ENCODE results near the gene NARF.
"Not testable (repeated sequence)": the region's sequence is repeated elsewhere in the genome, so short reads cannot be mapped to it uniquely, and the experiment has no call there.

The NARF gene

DNA sequence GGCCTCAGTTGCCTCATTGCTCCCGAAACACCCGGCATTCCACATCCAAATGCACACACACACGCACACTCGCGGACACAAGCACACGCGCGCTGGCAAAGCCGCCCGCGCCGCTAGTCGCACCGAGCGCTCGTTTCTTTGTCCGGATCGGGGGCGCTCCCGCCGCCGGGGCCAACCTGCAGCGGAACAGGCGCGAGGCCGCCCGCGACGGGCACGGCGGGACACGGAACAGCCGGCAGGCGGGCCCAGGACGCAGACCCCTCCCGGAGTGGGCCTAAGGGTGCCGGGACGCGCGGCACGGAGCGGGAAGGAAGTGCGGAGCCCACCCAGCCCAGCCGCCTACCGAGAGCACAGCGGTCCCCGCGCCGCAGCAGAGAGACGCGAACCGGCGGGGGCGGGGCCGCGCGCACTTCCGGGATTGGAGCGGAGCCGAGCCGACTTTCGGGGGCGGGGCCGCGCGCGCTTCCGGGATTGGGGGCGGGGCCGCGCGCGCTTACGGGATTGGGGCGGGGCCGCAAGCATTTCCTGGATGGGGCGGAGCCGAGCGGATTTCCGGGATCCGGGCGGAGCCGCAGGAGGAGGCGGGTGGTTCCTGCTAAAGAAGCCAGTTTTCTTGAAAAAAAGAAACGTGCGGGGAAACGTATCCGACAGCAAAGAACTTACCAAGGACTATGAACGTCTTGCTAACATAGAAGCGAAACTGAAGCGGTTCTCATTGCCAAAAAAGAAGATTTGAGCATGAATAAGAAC lies 8.0 kb upstream of the NARF start, which contains the start of gene CYBC1:
TSS of gene CYBC1 (minus strand) at position 396 of the 750 bp plus-strand sequence. CDS start 1,498 bp downstream, outside the sequence.
- Histone ChIP-seq H3K27me3 (replicated peaks; ENCODE audit: control insufficient read depth, insufficient read depth, low read length) (no peaks in the 10 kb centered on the region), H3K4me3 (ENCODE audit: low read length) (peak within 1 kb of the TSS; percentile 92), H3K9ac (ENCODE audit: low read length) (peak within 1 kb of the TSS; percentile 98), H3K9me3 (ENCODE audit: control insufficient read depth, low read length) (no peaks in the 10 kb centered on the region), H3K36me3 (ENCODE audit: control insufficient read depth, insufficient read depth, low read length, severe bottlenecking) (no peaks in the 10 kb centered on the region), H3K4me1 (ENCODE audit: control insufficient read depth, insufficient read depth, low read length) (peaks cover 15% of the 10 kb centered on the region)
- DNase-seq (ENCODE audit: low read depth), result peak; percentile 98

GRCh38 chr17:82452162-82452561 lies 6.4 kb upstream of the NARF start:
- DNase-seq (ENCODE audit: low read depth), result no peak
- Histone ChIP-seq H3K4me1 (ENCODE audit: control insufficient read depth, insufficient read depth, low read length) (peaks cover 17% of the 10 kb centered on the region), H3K9me3 (ENCODE audit: control insufficient read depth, low read length) (no peaks in the 10 kb centered on the region), H3K27me3 (replicated peaks; ENCODE audit: control insufficient read depth, insufficient read depth, low read length) (no peaks in the 10 kb centered on the region), H3K9ac (ENCODE audit: low read length) (no peak overlapping the region), H3K4me3 (ENCODE audit: low read length) (no peak overlapping the region), H3K36me3 (ENCODE audit: control insufficient read depth, insufficient read depth, low read length, severe bottlenecking) (no peaks in the 10 kb centered on the region)

- H3K9me3 ChIP-seq (ENCODE audit: control insufficient read depth, low read length); H3K27me3 ChIP-seq (replicated peaks; ENCODE audit: control insufficient read depth, insufficient read depth, low read length); H3K9ac ChIP-seq (ENCODE audit: low read length); DNase-seq (ENCODE audit: low read depth); H3K36me3 ChIP-seq (ENCODE audit: control insufficient read depth, insufficient read depth, low read length, severe bottlenecking); H3K4me3 ChIP-seq (ENCODE audit: low read length): not testable (repeated sequence)
- H3K4me1 ChIP-seq (ENCODE audit: control insufficient read depth, insufficient read depth, low read length), result peaks cover 24% of the 10 kb centered on the region
Measured at GRCh38 chr17:82453151-82453550, 5.4 kb upstream of the NARF start.

- H3K4me1 ChIP-seq (ENCODE audit: control insufficient read depth, insufficient read depth, low read length), result peaks cover 24% of the 10 kb centered on the region
- H3K4me3 ChIP-seq (ENCODE audit: low read length); DNase-seq (ENCODE audit: low read depth); H3K9ac ChIP-seq (ENCODE audit: low read length); H3K27me3 ChIP-seq (replicated peaks; ENCODE audit: control insufficient read depth, insufficient read depth, low read length); H3K9me3 ChIP-seq (ENCODE audit: control insufficient read depth, low read length); H3K36me3 ChIP-seq (ENCODE audit: control insufficient read depth, insufficient read depth, low read length, severe bottlenecking): not testable (repeated sequence)
Measured at GRCh38 chr17:82453706-82454105, 4.8 kb upstream of the NARF start.

- DNase-seq (ENCODE audit: low read depth), result no peak
- Histone ChIP-seq H3K4me1 (ENCODE audit: control insufficient read depth, insufficient read depth, low read length) (peaks cover 13% of the 10 kb centered on the region), H3K27me3 (replicated peaks; ENCODE audit: control insufficient read depth, insufficient read depth, low read length) (no peaks in the 10 kb centered on the region), H3K9me3 (ENCODE audit: control insufficient read depth, low read length) (no peaks in the 10 kb centered on the region), H3K4me3 (ENCODE audit: low read length) (peak overlapping the region; percentile 96), H3K9ac (ENCODE audit: low read length) (peak overlapping the region; percentile 98), H3K36me3 (ENCODE audit: control insufficient read depth, insufficient read depth, low read length, severe bottlenecking) (peaks cover 18% of the 10 kb centered on the region)
Measured at GRCh38 chr17:82457073-82457928, 1.2 kb upstream of the NARF start.

DNA sequence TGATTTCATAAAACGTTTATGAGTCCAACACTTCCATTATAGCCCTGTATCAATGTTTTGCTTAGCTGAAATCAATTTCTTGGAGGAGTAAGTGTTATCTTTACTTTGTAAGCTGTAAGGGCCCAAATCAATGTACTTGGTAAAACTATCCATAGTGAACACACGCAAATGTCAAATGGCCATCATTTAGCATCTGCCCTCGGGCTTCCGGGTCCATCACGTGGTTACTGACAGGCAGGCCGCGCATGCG lies 687 bp upstream of the NARF start:
- no peak for DNase-seq (ENCODE audit: low read depth)
- Histone ChIP-seq H3K4me1 (ENCODE audit: control insufficient read depth, insufficient read depth, low read length) (peaks cover 13% of the 10 kb centered on the region), H3K36me3 (ENCODE audit: control insufficient read depth, insufficient read depth, low read length, severe bottlenecking) (peaks cover 20% of the 10 kb centered on the region), H3K27me3 (replicated peaks; ENCODE audit: control insufficient read depth, insufficient read depth, low read length) (no peaks in the 10 kb centered on the region), H3K4me3 (ENCODE audit: low read length) (peak overlapping the region; percentile 96), H3K9me3 (ENCODE audit: control insufficient read depth, low read length) (no peaks in the 10 kb centered on the region), H3K9ac (ENCODE audit: low read length) (peak overlapping the region; percentile 98)

GRCh38 chr17:82458885-82459424 lies 414 bp downstream of the NARF start:
- no peaks in the 10 kb centered on the region for H3K9me3 ChIP-seq (ENCODE audit: control insufficient read depth, low read length)
- peak overlapping the region; percentile 96 for H3K4me3 ChIP-seq (ENCODE audit: low read length)
- DNase-seq (ENCODE audit: low read depth), result peak; percentile 58
- H3K9ac ChIP-seq (ENCODE audit: low read length), result peak overlapping the region; percentile 98
- H3K4me1 ChIP-seq (ENCODE audit: control insufficient read depth, insufficient read depth, low read length), result peaks cover 17% of the 10 kb centered on the region
- H3K36me3 ChIP-seq (ENCODE audit: control insufficient read depth, insufficient read depth, low read length, severe bottlenecking), result peaks cover 24% of the 10 kb centered on the region
- no peaks in the 10 kb centered on the region for H3K27me3 ChIP-seq (replicated peaks; ENCODE audit: control insufficient read depth, insufficient read depth, low read length)

- H3K9me3 ChIP-seq (ENCODE audit: control insufficient read depth, low read length); DNase-seq (ENCODE audit: low read depth); H3K27me3 ChIP-seq (replicated peaks; ENCODE audit: control insufficient read depth, insufficient read depth, low read length); H3K4me3 ChIP-seq (ENCODE audit: low read length); H3K9ac ChIP-seq (ENCODE audit: low read length): not testable (repeated sequence)
- Histone ChIP-seq H3K36me3 (ENCODE audit: control insufficient read depth, insufficient read depth, low read length, severe bottlenecking) (peaks cover 33% of the 10 kb centered on the region), H3K4me1 (ENCODE audit: control insufficient read depth, insufficient read depth, low read length) (peaks cover 17% of the 10 kb centered on the region)
Measured at GRCh38 chr17:82459936-82460335, 1.4 kb downstream of the NARF start.

DNA sequence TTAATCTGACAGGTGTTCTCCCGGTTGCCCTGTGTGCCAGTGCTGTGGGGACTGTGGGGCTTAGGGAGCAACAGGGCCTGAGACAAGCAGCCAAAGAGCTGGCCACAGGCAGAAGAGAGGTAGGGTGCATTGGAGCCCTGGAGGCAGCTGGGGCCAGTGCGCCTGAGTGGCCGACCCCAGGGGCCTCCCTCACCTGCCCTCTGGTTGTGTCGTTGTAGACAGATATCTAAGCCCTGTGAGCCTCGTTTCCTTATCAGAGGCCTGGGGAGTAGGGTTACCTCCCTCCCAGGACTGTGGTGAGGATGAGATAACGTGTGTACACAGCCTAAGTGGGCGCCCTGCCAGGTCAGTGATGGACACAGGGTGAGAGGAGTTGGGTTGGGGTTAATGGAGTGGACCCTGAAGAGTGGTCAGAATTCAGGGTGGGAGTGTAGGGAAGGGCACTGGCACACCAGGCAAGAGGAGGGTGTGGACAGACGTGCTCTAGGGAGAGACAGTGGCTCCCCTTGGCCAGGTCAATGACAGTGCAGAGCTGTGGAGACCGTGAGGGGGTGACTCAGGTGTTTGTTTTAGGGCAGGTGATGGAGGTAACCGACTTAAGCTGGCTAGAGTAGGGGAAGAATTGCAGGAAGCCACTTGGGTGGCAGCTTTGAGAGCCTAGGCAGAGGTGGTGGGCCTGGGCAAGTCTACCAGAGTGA lies 3.4 kb downstream of the NARF start:
- no peak for DNase-seq (ENCODE audit: low read depth)
- H3K4me3 ChIP-seq (ENCODE audit: low read length), result no peak overlapping the region
- H3K36me3 ChIP-seq (ENCODE audit: control insufficient read depth, insufficient read depth, low read length, severe bottlenecking), result peaks cover 51% of the 10 kb centered on the region

DNA sequence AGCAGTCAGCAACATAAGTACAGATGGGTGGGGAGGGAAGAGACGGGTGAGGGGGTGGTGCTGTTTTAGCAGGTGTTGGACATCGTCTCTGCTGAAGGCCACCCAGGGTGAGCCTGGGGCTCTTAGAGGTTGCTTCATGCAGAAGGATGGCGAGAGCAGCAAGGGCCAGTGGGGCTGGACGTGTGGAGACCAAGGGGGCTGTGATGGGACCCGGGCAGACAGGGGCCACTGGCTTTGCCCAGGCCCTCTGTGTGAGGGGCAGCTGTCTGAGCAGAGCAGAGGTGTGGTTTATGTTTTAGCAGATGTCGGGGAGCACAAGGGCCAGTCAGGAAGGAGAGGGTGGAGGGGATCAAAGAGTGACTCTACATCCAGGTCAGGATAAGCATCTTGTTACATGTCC lies 4.8 kb downstream of the NARF start:
- H3K9me3 ChIP-seq (ENCODE audit: control insufficient read depth, low read length), result no peaks in the 10 kb centered on the region
- peaks cover 9% of the 10 kb centered on the region for H3K4me1 ChIP-seq (ENCODE audit: control insufficient read depth, insufficient read depth, low read length)
- peaks cover 53% of the 10 kb centered on the region for H3K36me3 ChIP-seq (ENCODE audit: control insufficient read depth, insufficient read depth, low read length, severe bottlenecking)
- no peak overlapping the region for H3K9ac ChIP-seq (ENCODE audit: low read length)
- H3K27me3 ChIP-seq (replicated peaks; ENCODE audit: control insufficient read depth, insufficient read depth, low read length), result no peaks in the 10 kb centered on the region
- H3K4me3 ChIP-seq (ENCODE audit: low read length), result no peak overlapping the region
- DNase-seq (ENCODE audit: low read depth), result no peak

More for the DNA sequence above, 3.4 kb downstream of the NARF start:
- no peaks in the 10 kb centered on the region for H3K27me3 ChIP-seq (replicated peaks; ENCODE audit: control insufficient read depth, insufficient read depth, low read length)
- H3K9me3 ChIP-seq (ENCODE audit: control insufficient read depth, low read length), result no peaks in the 10 kb centered on the region
- H3K4me1 ChIP-seq (ENCODE audit: control insufficient read depth, insufficient read depth, low read length), result peaks cover 17% of the 10 kb centered on the region
- no peak overlapping the region for H3K9ac ChIP-seq (ENCODE audit: low read length)

Measured in adipocyte (in vitro differentiated cells).